Ramos (cell line): ENCODE data around the gene GNG12.

Experiments
- in situ Hi-C: fragments of 300-500 bp; cut with MboI; formaldehyde crosslinking; loops from one replicate; pipeline ENCODE4 v1.14.3; 2022; ENCODE audit warnings: low sequenced_read_pairs; ENCODE audit not compliant: unreplicated experiment

Gene GNG12

GRCh38 chr1:67689267-67690017 is 143.8 kb downstream of the GNG12 start:
- in situ Hi-C loops, result loop anchor here (5.0 kb wide), 1 partner anchor 48 kb away; no protein-coding TSS in a partner anchor

- in situ Hi-C loops, result loop anchor here (5.0 kb wide), 1 partner anchor 49 kb away; no protein-coding TSS in a partner anchor
Measured at GRCh38 chr1:67688526-67689219, 144.6 kb downstream of the GNG12 start.

- in situ Hi-C loops, result loop anchor here (5.0 kb wide), 1 partner anchor 50 kb away; no protein-coding TSS in a partner anchor
Measured at GRCh38 chr1:67687649-67688048, 145.6 kb downstream of the GNG12 start.

GRCh38 chr1:67687198-67687545 is 146.1 kb downstream of the GNG12 start:
- in situ Hi-C loops, result loop anchor here (5.0 kb wide), 1 partner anchor 50 kb away; no protein-coding TSS in a partner anchor

- in situ Hi-C loops, result loop anchor here (5.0 kb wide), 1 partner anchor 51 kb away; no protein-coding TSS in a partner anchor
Measured at GRCh38 chr1:67686267-67687197, 146.7 kb downstream of the GNG12 start.

- in situ Hi-C loops, result loop anchor here (5.0 kb wide), 1 partner anchor 52 kb away; no protein-coding TSS in a partner anchor
Measured at GRCh38 chr1:67685558-67686266, 147.6 kb downstream of the GNG12 start.

GRCh38 chr1:67685067-67685557 is 148.2 kb downstream of the GNG12 start, which contains the start of gene GADD45A:
Gene GADD45A (plus strand): TSS chr1:67685201. CDS start chr1:67685495, 294 bp downstream.
- in situ Hi-C loops, result loop anchor here (5.0 kb wide), 1 partner anchor 52 kb away; no protein-coding TSS in a partner anchor

- in situ Hi-C loops, result loop anchor here (5.0 kb wide), 1 partner anchor 53 kb away; no protein-coding TSS in a partner anchor
Measured at GRCh38 chr1:67684526-67685066, 148.7 kb downstream of the GNG12 start.

- in situ Hi-C loops, result no loop called here
Measured at GRCh38 chr1:67683766-67684525, 149.3 kb downstream of the GNG12 start.

GRCh38 chr1:67683316-67683715 is 150.0 kb downstream of the GNG12 start:
- in situ Hi-C loops, result no loop called here

GRCh38 chr1:67682659-67683197 is 150.5 kb downstream of the GNG12 start:
- in situ Hi-C loops, result no loop called here

- in situ Hi-C loops, result no loop called here
Measured at GRCh38 chr1:67680486-67680885, 152.8 kb downstream of the GNG12 start.

- in situ Hi-C loops, result no loop called here
Measured at GRCh38 chr1:67679691-67680090, 153.6 kb downstream of the GNG12 start.

- in situ Hi-C loops, result no loop called here
Measured at GRCh38 chr1:67677930-67678329, 155.3 kb downstream of the GNG12 start.

GRCh38 chr1:67677408-67677807 is 155.9 kb downstream of the GNG12 start:
- in situ Hi-C loops, result no loop called here

GRCh38 chr1:67676946-67677345 is 156.3 kb downstream of the GNG12 start:
- in situ Hi-C loops, result no loop called here

- in situ Hi-C loops, result no loop called here
Measured at GRCh38 chr1:67676287-67676686, 157.0 kb downstream of the GNG12 start.

- in situ Hi-C loops, result no loop called here
Measured at GRCh38 chr1:67675800-67676199, 157.5 kb downstream of the GNG12 start.
